HepG2 (cell line): ENCODE results near the gene LAMB2. TPM values are rescaled to one million over a fixed set of nuclear protein-coding genes. Genes with fewer than 3 reads are reported as not detected.

Experiments
- ATAC-seq: fragments of 200-7000 bp; cut with Tn5 transposase; 3 replicates; pipeline ENCODE4 v1.9.1; 2020; ENCODE audit warnings: mild to moderate bottlenecking, moderate library complexity
- BruUV-seq: library from RNA; stranded (reverse); fragments of 400-500 nt; replicated peaks from 2 replicates; lab custom pipeline; 2021; lab: Mats Ljungman, UMichigan
- CTCF ChIA-PET: fragments of 300-600 bp; formaldehyde crosslinking; extraction: SDS; loops from one replicate; lab custom pipeline; 2021; ENCODE audit warnings: low total read pairs, inconsistent platforms, low intra/inter-chr PET ratio; lab: Yijun Ruan, JAX
- POLR2A ChIA-PET: fragments of 350-600 bp; sonication (Branson Sonifier 250); formaldehyde crosslinking; loops from one replicate; lab custom pipeline; 2020; ENCODE audit warnings: antibody characterized with exemption, inconsistent platforms; lab: Yijun Ruan, JAX
- DNase-seq: peaks from one replicate; pipeline ENCODE4 v3.0.0-alpha.2; 2015; ENCODE audit warnings: low spot score
- FAIRE-seq: peaks from 3 replicates; lab custom pipeline; 2011; peaks lifted over from hg19 to GRCh38; lab: Jason Lieb, UNC
- H2AFZ ChIP-seq: one replicate; pipeline ENCODE4 v1.6.1; 2011; ENCODE audit warnings: low read length, inconsistent platforms
- H3K27ac ChIP-seq: fragments of 300-600 bp; 3 replicates; pipeline ENCODE4 v1.8.0; 2011; ENCODE audit warnings: mixed run types, mild to moderate bottlenecking, mixed read lengths, low read length, inconsistent platforms; ENCODE audit not compliant: insufficient read depth; ENCODE audit errors: extremely low read length
- H3K27me3 ChIP-seq, 2 experiments: fragments of 200-600 bp in 1 of 2; 2 replicates in 1 of 2; 3 replicates in 1 of 2; pipeline versions ENCODE4 v1.6.0 to v1.8.0; 2011; ENCODE audit warnings: low read length in 2 of 2, mild to moderate bottlenecking in 2 of 2, moderate library complexity in 2 of 2, inconsistent platforms in 1 of 2; ENCODE audit not compliant: insufficient read depth in 2 of 2, control insufficient read depth in 1 of 2
- H3K36me3 ChIP-seq, 2 experiments: fragments of 200-600 bp in 1 of 2; replicated peaks in 1 of 2; 2 replicates in 1 of 2; 3 replicates in 1 of 2; pipeline versions ENCODE4 v1.5.1 to v1.8.0; 2011; ENCODE audit warnings: low read length in 2 of 2, inconsistent platforms in 1 of 2; ENCODE audit not compliant: insufficient read depth in 2 of 2, control insufficient read depth in 1 of 2
- H3K4me1 ChIP-seq: 2 replicates; pipeline ENCODE4 v1.5.1; 2012; ENCODE audit warnings: low read length, inconsistent platforms; ENCODE audit not compliant: insufficient read depth
- H3K4me2 ChIP-seq: 2 replicates; pipeline ENCODE4 v1.6.0; 2011; ENCODE audit warnings: low read depth, low read length, inconsistent platforms
- H3K4me3 ChIP-seq, 3 experiments: fragments of 200-600 bp in 1 of 3; sonication (generic), shearing (Covaris generic) in 1 of 3; replicated peaks in 1 of 3; 2 replicates each; pipeline ENCODE4 v1.5.1; 2011 to 2016; ENCODE audit warnings: low read length in 3 of 3, inconsistent platforms in 2 of 3, low read depth in 2 of 3, mild to moderate bottlenecking in 2 of 3, control low read depth in 1 of 3, mixed read lengths in 1 of 3; ENCODE audit not compliant: insufficient read depth in 1 of 3
- H3K79me2 ChIP-seq: one replicate; pipeline ENCODE4 v1.6.1; 2011; ENCODE audit warnings: low read length, inconsistent platforms; ENCODE audit not compliant: insufficient read depth
- H3K9ac ChIP-seq: 2 replicates; pipeline ENCODE4 v1.6.0; 2011; ENCODE audit warnings: mild to moderate bottlenecking, low read depth, low read length, inconsistent platforms; ENCODE audit not compliant: insufficient read depth
- H3K9me3 ChIP-seq: 2 replicates; pipeline ENCODE4 v1.5.1; 2012; ENCODE audit warnings: mild to moderate bottlenecking, low read length
- H4K20me1 ChIP-seq: 2 replicates; pipeline ENCODE4 v1.6.0; 2011; ENCODE audit warnings: inconsistent platforms, mild to moderate bottlenecking, low read length, moderate library complexity; ENCODE audit not compliant: insufficient read depth
- CENPT ChIP-seq: sonication (generic); formaldehyde crosslinking; IDR thresholded peaks from 2 replicates; pipeline ENCODE4 v1.8.0; 2022; ENCODE audit warnings: low read depth, mild to moderate bottlenecking, moderate library complexity, missing genetic modification reagents
- HES4 ChIP-seq: sonication (generic); formaldehyde crosslinking; IDR thresholded peaks from 2 replicates; pipeline ENCODE4 v1.9.0; 2021; ENCODE audit warnings: mild to moderate bottlenecking, missing genetic modification reagents, borderline replicate concordance
- JUN ChIP-seq: sonication (generic); formaldehyde crosslinking; IDR thresholded peaks from 2 replicates; pipeline ENCODE4 v1.4.0; 2020; ENCODE audit warnings: mild to moderate bottlenecking, missing genetic modification reagents
- NPAS2 ChIP-seq: sonication (generic); formaldehyde crosslinking; IDR thresholded peaks from 2 replicates; pipeline ENCODE4 v1.8.0; 2022; ENCODE audit warnings: mild to moderate bottlenecking, missing genetic modification reagents, borderline replicate concordance
- RBM39 ChIP-seq: fragments of 200-400 bp; formaldehyde crosslinking; IDR thresholded peaks from one replicate; pipeline ENCODE4 v1.6.1; 2018; ENCODE audit warnings: antibody characterized with exemption, mild to moderate bottlenecking, low read depth, low read length; ENCODE audit not compliant: poor library complexity, severe bottlenecking
- RERE ChIP-seq: IDR thresholded peaks from 2 replicates; pipeline ENCODE4 v1.6.1; 2016; ENCODE audit warnings: low read depth, missing genetic modification reagents, missing compliant biosample characterization
- TBX2 ChIP-seq: sonication (generic); formaldehyde crosslinking; IDR thresholded peaks from 2 replicates; pipeline ENCODE4 v1.5.0; 2020; ENCODE audit warnings: missing genetic modification reagents, mild to moderate bottlenecking, borderline replicate concordance
- TFAP4 ChIP-seq: sonication (generic); IDR thresholded peaks from 2 replicates; pipeline ENCODE4 v1.6.1; 2016; ENCODE audit warnings: low read depth, borderline replicate concordance
- ZFP62 ChIP-seq: sonication (generic); formaldehyde crosslinking; IDR thresholded peaks from 2 replicates; pipeline ENCODE4 v1.4.0; 2020; ENCODE audit warnings: missing genetic modification reagents
- ZNF24 ChIP-seq: fragments of 450-650 bp; IDR thresholded peaks from 2 replicates; pipeline ENCODE4 v1.6.1; 2017; ENCODE audit warnings: antibody characterized with exemption, mild to moderate bottlenecking
- ZNF281 ChIP-seq: sonication (generic); formaldehyde crosslinking; IDR thresholded peaks from 2 replicates; pipeline ENCODE4 v1.4.0; 2020; ENCODE audit warnings: missing genetic modification reagents, borderline replicate concordance
- ZNF432 ChIP-seq: sonication (generic); formaldehyde crosslinking; IDR thresholded peaks from 2 replicates; pipeline ENCODE4 v1.5.0; 2020; ENCODE audit warnings: missing genetic modification reagents, mild to moderate bottlenecking, borderline replicate concordance
- ZNF484 ChIP-seq: sonication (generic); formaldehyde crosslinking; IDR thresholded peaks from 2 replicates; pipeline ENCODE4 v1.5.1; 2020; ENCODE audit warnings: mild to moderate bottlenecking, low read depth, missing genetic modification reagents, borderline replicate concordance
- WGBS: methylation state at CpG from one replicate; pipeline ENCODE4 v1.1.6; 2017; ENCODE audit warnings: low lambda C conversion rate; 5-methylcytosine and 5-hydroxymethylcytosine counted together
- in situ Hi-C: cut with HindIII; loops from 2 replicates; pipeline ENCODE4 v1.10.0; 2017; ENCODE audit warnings: low pct_unique_long_range_greater_than_20kb; ENCODE audit not compliant: extremely low pct_ligation_motif_present
- intact Hi-C: fragments of 100-400 bp; cut with micrococcal nuclease; formaldehyde crosslinking; loops from one replicate; pipeline ENCODE4 v1.10.0; 2022; ENCODE audit not compliant: unreplicated experiment
- polyA plus RNA-seq, 8 experiments: library from polyadenylated mRNA; depleted of rRNA in 3 of 8; stranded (reverse) in 7 of 8; unstranded in 1 of 8; fragments of >200 nt; fragmentation: Illumina TruSeq in 4 of 8; extraction: Trizol in 4 of 8; gene quantifications; 2 replicates each; pipeline versions ENCODE4 v1.2.1 to v1.2.3, GENCODE V29; 2011 to 2016; ENCODE audit warnings: low read depth in 4 of 8, missing spikeins in 1 of 8, mixed read lengths in 1 of 8; ENCODE audit not compliant: insufficient read depth in 1 of 8
- total RNA-seq, 5 experiments: library from RNA; depleted of rRNA; stranded (reverse); fragments of >200 nt; fragmentation: Illumina TruSeq; extraction: Trizol; gene quantifications; 2 replicates each; pipeline ENCODE4 v1.2.3, GENCODE V29; 2016; ENCODE audit warnings: low read depth in 1 of 5

The LAMB2 gene
- total and polyA plus RNA-seq, 2 of the 13 experiments (the other 11 are each of a cell fraction or from before 2014, with no cell fraction given), result 208 to 443 TPM

- TF ChIP-seq ZNF432 (CRISPR knock-in tag), result no peak
- TF ChIP-seq HES4 (CRISPR knock-in tag), result no peak
- no peak for TF ChIP-seq ZNF24
- no peak for TF ChIP-seq JUN (CRISPR knock-in tag)
Measured at GRCh38 chr3:49173792-49174170, 40.9 kb upstream of the LAMB2 start (continued).

GRCh38 chr3:49173116-49173791, 40.4 kb upstream of the LAMB2 start:
- ChIA-PET POLR2A (no interaction called here), CTCF (no interaction called here)
- no peaks in the 10 kb centered on the region for H3K9me3 ChIP-seq
- in situ Hi-C loops, result loop anchor here (25.0 kb wide), 1 partner anchor 264 kb away; the partner anchor contains the start of gene NICN1
- ATAC-seq (no peak), FAIRE-seq (peak; percentile 46), DNase-seq (peak; percentile 41)
- peaks cover 0 to 1% of the 10 kb centered on the region in 2 experiments; a peak in 1 of 5 replicates for H3K36me3 ChIP-seq
- peak overlapping the region; percentile 81 for H3K9ac ChIP-seq
- no peaks in the 10 kb centered on the region for H4K20me1 ChIP-seq
- peak overlapping the region in 1 of 3 experiments; percentile 80; a peak in 2 of 6 replicates for H3K4me3 ChIP-seq
- no peak overlapping the region for H3K27ac ChIP-seq
- BruUV-seq, result TSS peak; percentile 24
- peak overlapping the region; percentile 96 for H3K4me2 ChIP-seq
- intact Hi-C loops, result no loop called here
- H3K27me3 ChIP-seq, result no peaks in the 10 kb centered on the region
- H3K4me1 ChIP-seq, result peaks cover 42% of the 10 kb centered on the region
- no peaks in the 10 kb centered on the region for H3K79me2 ChIP-seq
- WGBS, result 13% methylated on average over 2 of the region's 3 CpGs
- H2AFZ ChIP-seq, result no peak overlapping the region
- TF ChIP-seq TFAP4 (peak; percentile 95), RERE (no peak), CENPT (no peak), ZNF281 (CRISPR knock-in tag) (peak; percentile 81; the same call in 1 of the 2 replicates), ZFP62 (no peak), TBX2 (CRISPR knock-in tag) (0 out of 2 replicates have a peak, but pooled peaks have one; percentile 21), NPAS2 (CRISPR knock-in tag) (no peak), RBM39 (no peak), ZNF484 (CRISPR knock-in tag) (no peak)
